Measurements from ENCODE around the gene FBXO8.
A peak's percentile ranks its signal among the peaks of the same experiment; 100 is the strongest.
"Not testable (repeated sequence)": the region's sequence is repeated elsewhere in the genome, so short reads cannot be mapped to it uniquely, and the experiment has no call there.

FBXO8 gene

DNA sequence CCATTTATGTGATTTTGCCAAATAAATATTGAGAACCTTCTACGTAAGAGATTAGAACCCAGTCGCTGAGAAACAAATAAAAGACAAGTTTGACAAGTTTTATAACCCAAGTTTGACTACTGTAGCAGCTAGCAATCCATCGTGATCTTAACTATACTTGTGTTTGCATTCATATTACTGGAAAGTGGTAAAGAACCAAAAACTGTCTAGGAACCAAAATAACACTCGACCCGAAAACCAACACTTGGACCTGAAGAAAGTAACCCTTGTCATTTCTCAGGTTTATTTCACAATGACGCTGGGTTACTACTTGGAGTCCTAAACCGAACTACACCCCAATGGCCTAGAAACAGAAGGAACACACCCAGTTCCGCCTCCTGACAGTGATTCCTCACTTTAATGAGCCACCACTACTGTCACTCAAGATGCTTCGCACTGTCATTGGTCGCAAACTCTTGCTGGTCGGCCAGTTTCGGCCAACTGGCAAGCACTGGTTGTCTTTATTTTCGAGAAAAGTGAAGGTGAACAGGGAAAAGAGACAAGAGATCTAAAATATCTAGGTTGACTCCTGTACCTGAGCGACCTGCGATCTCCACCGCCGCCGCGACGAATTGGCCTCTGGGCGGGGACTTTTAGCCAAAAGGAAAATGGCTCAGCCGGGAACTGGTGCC is 496 bp downstream of the FBXO8 start:
- DNase-seq (ENCODE audit: low read depth in 2 of 2): peak; percentile 77 to 79

DNA sequence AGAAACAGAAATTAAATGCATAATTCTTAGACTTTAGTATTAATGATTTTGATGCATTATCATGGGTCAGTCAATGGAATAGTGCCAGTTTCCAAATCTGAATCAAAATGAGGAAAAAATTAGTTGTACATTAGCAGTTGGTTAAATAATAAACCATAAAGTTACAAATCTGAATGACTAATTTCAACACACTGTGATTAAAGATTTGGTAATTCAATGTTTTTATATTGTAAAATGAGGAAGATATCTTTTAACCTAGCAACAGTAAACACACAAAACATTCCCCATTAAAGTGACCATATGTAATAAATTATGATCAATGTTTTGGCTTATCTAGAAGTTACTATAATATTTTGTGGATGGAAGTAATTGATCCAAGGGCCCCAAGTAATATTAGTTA is 1.6 kb downstream of the FBXO8 start:
- DNase-seq (ENCODE audit: low read depth in 2 of 2): no peak

DNA sequence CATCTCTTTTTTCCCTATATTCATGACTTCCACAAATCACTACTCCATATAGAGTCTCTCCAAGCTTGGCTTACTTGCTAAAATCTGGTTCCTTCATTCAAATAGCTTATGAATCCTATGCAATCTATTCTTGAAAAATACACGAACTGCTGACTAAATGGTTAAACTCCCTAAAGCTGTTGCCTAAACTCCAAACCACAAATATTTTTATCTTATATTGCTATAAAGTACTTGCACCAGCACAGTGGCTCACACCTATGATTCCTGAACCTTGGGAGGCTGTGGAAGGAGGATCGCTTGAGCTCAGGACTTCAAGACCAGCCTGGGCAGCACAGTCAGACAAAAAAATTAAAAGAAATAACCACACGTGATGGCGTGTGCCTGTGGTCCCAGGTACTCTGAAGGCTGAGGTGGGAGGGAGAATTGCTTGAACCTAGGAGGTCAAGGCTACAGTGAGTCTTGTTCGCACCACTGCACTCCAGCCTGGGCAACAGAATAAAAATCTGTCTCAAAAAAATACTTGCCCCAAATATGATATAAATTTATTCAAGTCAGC is 2.2 kb downstream of the FBXO8 start:
- DNase-seq (ENCODE audit: low read depth in 2 of 2): no peak

DNA sequence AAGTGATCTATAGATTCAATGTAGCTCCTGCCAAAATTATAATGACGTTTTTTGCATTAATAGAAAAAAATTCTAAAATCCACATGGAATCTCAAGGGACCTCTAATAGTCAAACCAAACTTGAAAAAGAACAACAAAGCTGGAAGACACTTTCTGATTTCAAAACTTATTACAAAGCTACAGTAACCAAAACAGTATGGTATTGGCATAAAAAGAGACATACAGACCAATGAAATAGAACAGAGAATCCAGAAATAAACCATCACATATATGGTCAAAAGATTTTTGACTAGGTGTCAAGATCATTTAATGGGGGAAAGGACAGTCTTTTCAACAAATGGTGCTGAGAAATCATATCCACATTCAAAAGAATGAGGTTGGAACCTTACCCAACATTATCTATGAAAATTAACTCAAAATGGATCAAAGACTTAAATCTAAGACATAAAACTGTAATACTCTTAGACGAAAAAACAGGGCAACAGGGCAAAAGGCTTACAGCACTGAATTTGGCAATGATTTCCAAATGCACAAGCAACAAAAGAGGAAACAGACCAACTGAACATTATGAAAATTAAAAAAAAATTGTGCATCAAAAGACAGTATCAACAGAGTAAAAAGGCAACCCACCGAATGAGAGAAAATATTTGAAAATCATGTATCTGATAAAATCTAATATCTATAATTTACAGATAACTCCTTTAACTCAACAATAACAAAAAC is 3.9 kb downstream of the FBXO8 start:
- DNase-seq (ENCODE audit: low read depth in 2 of 2): no peak

DNA sequence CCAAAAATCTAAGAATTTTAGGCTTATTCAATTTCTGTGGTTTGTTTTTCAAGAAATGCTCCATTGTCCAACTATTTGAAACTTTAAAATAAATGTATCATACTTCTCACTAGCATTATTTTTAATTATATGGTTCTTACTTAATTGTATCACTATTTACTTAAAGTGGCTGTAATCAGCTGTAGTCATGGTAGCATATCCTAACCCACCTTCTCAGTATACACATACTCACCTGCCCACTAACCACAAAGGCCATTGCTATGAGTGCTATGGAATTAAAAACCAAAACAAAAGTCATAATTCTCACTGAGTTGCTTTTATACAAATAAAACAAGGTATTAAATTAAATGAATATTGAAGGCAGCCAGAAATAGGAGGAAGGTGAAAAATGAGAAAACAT is 5.0 kb downstream of the FBXO8 start:
- DNase-seq (ENCODE audit: low read depth in 2 of 2): no peak

- no peak for DNase-seq (ENCODE audit: low read depth in 2 of 2)
Observed at GRCh38 chr4:174277433-174277832, 6.0 kb downstream of the FBXO8 start.

DNA sequence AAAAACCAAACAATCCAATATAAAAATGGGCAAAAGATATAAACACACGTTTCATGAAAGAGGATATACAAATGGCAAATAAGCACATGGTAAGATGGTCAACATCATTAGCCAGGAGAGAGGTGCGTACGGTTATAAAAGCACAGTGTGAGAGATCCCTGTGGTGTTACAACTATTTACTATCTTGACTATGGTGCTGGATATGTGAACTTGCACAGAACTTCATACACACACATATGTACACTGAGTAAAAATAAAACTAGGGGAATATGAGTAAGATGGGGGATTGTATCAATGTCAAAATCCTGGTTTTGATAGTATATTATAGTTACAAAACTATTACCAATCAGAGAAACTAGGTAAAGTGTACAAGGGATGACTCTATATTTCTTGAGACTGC is 8.4 kb downstream of the FBXO8 start:
- no peak for DNase-seq (ENCODE audit: low read depth in 2 of 2)

- no peak for DNase-seq (ENCODE audit: low read depth in 2 of 2)
Observed at GRCh38 chr4:174274436-174274835, 9.0 kb downstream of the FBXO8 start.

GRCh38 chr4:174273930-174274329 is 9.5 kb downstream of the FBXO8 start:
- no peak for DNase-seq (ENCODE audit: low read depth in 2 of 2)

DNA sequence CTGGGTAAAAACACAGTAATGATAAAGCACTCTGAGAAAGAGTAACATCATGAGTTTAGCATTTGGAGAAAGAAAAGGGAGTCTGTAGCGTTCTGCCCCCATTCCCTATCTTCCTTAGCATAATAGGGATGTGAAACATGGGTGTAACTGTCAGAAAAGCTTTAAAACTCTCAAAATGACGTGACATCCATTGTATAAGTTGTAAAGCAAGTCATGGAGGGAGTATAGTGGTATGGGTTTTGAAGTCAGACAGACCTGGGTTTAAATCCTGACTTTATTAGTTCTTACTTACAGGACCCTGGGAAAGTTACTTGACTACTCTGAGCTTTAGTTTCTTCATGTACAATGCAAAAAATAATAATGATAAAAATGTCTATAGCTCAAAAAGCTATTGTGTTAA is 17.1 kb downstream of the FBXO8 start:
- DNase-seq (ENCODE audit: low read depth in 2 of 2): no peak

DNA sequence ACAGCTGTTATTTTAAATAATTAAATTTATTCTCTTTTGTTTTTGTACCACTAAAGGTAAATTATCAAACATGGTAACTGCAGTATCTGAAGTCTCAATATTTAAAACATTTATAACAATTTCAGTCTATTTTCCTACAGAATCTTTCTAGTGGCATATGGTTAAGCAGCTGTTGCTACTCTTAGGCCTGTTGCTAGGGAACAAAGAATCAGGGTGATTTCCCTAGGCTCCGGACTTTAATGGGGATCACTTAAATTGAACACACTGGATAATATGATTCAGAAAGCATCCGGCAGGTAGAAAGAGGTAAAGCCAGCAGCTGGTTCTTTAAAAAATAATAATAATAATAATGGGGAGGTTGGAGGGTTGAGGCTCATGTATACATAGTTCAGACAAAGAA is 17.6 kb downstream of the FBXO8 start:
- DNase-seq (ENCODE audit: low read depth in 2 of 2): no peak

DNA sequence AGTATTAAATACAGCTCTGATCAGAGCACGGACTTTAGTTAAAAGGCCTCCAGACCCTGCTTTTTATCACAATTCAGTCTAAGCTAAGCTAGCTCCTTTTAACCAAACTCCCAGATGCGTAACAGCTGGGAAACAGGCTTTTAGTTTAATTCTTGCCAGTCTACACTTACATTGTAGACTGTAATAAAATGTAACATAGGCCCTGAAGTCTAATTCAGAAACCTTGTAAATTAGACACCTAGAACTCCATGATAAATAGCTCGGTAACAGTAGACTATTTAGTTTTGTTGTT is 20.1 kb downstream of the FBXO8 start:
- DNase-seq (ENCODE audit: low read depth in 2 of 2): no peak

GRCh38 chr4:174262624-174263444 is 20.6 kb downstream of the FBXO8 start:
- DNase-seq (ENCODE audit: low read depth in 2 of 2): no peak

GRCh38 chr4:174261432-174261831 is 22.0 kb downstream of the FBXO8 start:
- DNase-seq (ENCODE audit: low read depth in 2 of 2): not testable (repeated sequence)

DNA sequence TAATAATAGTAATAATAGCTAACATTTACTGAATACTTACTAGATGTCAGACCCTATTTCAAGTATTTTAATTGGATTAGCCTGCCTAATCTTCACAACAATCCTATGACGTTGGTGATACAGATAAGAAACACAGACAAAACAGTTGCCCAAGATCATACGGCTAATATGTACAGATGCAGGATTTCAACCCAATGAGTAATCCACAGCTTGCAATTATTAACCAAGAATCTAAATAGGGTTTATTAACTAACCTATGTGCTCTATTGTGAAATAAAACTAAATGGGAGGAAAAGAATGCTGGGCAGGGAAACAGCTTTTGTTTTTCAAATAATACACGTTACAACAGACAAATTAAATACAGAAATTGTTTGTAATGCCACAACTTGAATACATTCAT is 23.4 kb downstream of the FBXO8 start:
- peak; percentile 67 to 68 for DNase-seq (ENCODE audit: low read depth in 2 of 2)

- DNase-seq (ENCODE audit: low read depth in 2 of 2): no peak
Observed at GRCh38 chr4:174259580-174259979, 23.9 kb downstream of the FBXO8 start.

DNA sequence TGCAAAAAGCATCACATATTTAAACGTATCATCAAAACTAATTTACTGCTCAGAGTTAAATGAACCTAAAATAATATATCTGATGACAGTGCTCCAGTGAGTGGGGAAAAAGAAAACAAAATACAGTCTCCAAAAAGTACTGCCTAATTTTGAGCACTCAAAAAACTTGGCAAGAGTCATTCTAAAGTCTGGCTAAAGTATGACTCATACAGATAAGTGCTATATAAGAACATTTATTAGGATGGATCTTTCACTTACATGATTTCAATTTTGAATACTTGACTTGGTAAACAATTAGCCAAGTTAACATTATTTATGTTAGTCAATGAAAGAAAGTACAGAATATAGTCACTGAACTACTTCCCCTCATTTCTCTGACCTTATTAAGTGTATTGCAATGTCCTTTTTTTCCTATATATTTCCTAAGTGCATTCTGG is 27.2 kb downstream of the FBXO8 start:
- DNase-seq (ENCODE audit: low read depth in 2 of 2): peak; percentile 13 to 15

- peak; percentile 58 to 60 for DNase-seq (ENCODE audit: low read depth in 2 of 2)
Observed at GRCh38 chr4:174255786-174256185, 27.7 kb downstream of the FBXO8 start.

DNA sequence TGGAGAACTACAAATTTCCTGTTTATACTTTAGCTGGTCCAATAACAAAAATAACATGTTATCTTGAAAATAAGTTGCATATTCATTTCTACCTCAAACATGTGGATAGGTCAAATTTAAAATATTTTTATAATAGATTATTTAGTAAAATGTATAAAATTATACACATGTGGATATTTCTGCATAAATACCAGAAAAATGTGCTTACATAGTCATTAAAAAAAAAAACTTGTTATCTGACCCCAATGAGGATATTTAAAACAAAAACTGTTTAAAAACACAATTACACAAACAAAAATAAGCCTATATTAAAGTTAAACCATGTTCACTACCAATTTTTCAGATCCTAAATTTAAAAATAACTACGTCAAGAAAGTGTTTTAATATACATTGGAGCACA is 28.1 kb downstream of the FBXO8 start:
- no peak for DNase-seq (ENCODE audit: low read depth in 2 of 2)

GRCh38 chr4:174254613-174255012 is 28.9 kb downstream of the FBXO8 start:
- no peak for DNase-seq (ENCODE audit: low read depth in 2 of 2)

DNA sequence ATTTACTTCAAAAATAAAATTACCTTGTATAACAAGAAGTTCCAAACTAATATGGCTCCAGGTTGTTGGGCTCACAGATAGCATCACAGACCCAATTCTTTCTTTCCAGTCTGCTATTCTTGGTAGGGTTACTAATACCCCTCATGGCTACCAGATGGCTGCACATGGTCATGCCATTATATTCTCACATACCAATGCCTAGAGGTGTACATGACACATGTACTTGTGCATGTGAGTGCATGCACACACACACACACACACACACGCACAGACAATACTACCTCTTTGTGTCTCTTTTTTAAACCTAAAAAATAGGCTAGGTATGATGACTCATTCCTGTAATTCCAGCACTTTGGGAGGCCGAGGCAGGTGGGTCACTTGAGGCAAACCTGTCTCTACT is 31.1 kb downstream of the FBXO8 start:
- no peak for DNase-seq (ENCODE audit: low read depth in 2 of 2)

GRCh38 chr4:174248407-174248806 is 35.1 kb downstream of the FBXO8 start:
- no peak for DNase-seq (ENCODE audit: low read depth in 2 of 2)

DNA sequence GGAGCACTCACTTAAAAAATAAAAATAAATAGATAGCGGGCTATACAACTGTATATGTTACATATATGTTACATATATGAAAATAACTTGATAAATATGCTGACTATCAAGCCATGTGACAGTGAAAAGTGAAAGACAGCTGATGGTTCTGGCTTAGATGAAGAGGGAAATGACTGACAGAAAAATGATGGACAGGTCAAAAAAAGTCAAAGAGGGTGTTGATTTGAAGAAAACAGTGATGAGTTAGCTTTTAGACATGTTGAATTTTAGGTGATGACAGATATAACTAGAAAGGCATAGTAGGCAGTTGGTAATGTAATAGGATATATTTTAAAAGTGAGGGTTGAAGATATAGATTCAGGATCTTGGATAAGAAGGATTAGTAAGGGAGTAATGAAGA is 37.8 kb downstream of the FBXO8 start:
- DNase-seq (ENCODE audit: low read depth in 2 of 2): no peak
